Stimulated activated CD4-positive, alpha-beta T cell treated with anti-CD3 and anti-CD28 coated beads, Interleukin-12 subunit alpha, Interleukin-12 subunit beta, amount 100 ng/mL, for 48 hours (primary cell): ENCODE data around the gene DSE.

Experiments
- DNase-seq, 3 donors: peaks; one replicate each; pipeline ENCODE4 v3.0.0-alpha.2; 2020; ENCODE audit warnings: low read depth in 2 of 3, low spot score in 1 of 3

Gene DSE

DNA sequence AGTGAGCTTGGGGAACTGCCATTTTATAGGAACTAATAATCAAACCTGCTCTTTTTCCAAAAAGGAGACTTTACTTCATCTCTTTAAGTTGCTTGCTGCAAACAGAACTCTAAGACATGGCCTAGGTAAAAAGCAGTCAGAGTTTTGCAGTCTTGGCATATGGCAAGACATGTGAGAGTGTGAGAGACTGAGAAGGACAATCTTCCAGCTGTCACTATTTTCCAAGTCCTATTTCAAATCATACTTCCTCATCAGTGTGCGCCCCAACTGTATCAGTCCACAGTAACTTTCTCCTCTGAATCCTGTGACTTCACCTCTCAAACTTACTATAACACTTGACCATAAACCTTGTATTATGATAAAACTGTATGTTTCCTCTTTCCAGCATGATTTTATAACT, 100.8 kb downstream of the DSE start:
- DNase-seq = no peak

DNA sequence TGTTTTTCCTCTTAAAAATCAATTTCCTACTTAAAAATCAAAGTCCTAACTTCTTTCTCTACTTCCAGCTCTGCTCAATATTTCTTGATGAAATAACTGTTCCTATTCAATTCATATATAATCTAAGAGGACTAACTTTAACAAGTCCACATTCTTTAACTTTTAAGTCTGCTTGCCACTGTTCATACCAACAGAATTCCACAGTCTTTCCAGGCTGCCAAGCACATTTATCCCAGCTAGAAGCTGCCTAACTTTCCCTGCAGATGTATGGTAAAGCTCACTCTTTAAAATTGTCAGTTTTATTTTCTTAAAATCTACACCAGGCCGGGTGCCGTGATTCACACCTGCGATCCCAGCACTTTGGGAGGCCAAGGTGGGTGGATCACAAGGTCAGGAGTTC, 102.0 kb downstream of the DSE start:
- no peak for DNase-seq

DNA sequence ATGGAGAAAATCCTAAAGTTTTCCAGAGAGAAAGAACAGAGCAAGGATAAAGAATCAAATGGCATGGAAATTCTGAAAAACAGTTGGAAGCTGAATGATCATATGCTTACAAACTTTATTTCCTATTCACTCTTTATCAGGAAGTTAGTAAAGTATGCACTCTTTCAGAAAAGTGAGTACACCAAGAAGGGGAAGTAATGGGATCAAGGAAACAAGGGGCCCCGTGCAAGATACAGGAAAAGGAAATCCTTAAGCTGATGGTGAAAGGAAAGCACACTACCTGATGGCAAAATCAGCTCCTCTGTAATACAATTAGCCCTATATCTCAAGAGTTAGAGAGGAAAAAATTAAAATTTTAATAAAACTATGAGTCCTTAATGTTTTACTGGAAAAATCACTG, 104.4 kb downstream of the DSE start:
- no peak for DNase-seq

DNA sequence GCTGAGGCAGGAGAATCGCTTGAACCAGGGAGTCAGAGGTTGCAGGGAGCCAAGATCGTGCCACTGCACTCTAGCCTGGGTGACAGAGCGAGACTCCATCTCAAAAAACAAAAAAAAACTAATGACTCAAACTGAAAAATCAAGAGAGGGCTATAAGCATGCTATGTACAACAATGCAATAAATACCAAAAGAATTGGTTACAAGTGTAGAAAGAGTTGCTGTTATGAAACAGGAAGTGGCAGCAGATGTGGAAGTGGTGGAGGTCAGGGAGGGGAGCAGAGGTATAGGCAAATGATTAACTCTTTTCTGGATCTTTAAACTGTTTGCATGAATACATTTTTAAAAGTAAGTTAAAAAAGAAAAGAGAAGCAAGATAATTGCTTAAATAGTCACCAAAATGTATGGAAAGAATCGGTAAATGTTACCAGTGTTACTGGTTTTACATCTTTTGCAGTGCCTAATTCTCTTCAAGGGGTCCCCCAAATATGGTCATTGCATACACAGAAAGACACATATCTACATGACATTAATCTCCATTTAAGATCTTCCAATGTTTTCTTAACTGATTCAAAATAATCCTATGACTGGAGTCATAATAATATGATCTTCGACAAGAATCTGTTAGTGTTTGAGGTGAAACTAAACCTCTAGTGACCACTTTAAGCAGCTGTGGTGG, 105.4 kb downstream of the DSE start:
- no peak for DNase-seq

DNA sequence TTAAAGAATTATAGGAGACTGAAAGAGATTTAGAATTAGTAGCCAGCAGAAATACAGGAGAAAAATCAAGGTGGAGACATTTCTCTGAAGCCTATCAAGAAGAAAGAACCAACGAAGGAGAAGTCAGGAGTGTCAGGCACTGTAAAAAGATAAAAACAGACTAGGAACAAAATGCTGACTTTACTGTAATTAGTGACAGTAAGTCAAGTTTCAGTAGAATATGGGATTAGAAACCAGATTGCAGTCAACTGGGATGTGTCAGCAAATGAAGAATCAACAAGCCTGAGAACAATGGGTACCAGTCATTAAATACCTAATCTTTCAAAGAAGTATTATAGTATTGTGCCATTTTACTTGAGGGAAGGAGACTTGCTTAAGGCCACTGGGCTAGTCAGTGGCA, 112.0 kb downstream of the DSE start:
- DNase-seq = no peak

DNA sequence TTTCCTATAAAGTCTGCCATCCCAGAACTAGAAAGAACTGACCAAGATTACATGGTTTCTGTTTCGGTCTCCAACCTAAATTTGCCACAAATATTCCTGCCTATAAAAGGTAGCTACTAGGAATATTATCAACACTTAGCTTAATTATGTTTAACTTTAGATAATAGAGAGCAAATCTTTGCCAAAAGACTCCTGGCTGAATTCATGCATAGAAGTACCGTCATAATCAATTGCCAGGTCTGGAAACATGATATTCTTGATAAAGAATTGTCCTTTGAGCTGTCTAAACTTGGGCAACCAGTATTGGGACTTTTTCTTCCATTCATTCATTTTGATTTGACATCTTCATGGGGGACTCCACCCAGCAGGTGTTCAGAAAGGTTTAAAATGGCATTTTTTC, 112.9 kb downstream of the DSE start:
- DNase-seq = no peak

DNA sequence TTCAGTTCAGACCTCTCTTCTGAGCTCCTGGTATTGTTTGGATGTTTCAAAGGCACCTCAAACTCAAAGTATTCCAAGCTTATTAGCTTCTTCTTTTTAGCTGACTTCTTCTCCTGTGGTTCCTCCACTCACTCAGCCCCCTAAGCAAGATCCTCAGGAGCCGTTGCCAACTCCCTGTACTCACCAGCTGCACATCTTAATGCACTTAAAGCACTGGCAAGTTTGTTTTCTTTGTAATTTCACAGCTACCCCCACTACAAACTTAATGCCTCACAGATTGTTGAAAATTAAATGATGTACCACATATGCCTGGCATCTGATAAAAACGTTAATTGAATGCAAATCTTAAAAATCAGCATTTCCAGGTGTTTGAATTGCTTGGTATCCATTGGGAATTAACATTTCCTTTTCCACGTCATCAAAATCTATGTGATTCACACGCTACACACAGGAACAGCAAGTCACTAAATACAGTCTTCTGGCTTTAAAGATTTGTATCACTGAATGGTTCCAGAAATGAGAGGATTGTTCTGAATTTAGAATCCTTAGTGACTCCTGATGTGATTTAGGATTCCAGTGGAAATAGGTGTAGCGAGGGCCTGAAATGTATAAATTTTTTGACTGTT, 114.9 kb downstream of the DSE start:
- no peak for DNase-seq

DNA sequence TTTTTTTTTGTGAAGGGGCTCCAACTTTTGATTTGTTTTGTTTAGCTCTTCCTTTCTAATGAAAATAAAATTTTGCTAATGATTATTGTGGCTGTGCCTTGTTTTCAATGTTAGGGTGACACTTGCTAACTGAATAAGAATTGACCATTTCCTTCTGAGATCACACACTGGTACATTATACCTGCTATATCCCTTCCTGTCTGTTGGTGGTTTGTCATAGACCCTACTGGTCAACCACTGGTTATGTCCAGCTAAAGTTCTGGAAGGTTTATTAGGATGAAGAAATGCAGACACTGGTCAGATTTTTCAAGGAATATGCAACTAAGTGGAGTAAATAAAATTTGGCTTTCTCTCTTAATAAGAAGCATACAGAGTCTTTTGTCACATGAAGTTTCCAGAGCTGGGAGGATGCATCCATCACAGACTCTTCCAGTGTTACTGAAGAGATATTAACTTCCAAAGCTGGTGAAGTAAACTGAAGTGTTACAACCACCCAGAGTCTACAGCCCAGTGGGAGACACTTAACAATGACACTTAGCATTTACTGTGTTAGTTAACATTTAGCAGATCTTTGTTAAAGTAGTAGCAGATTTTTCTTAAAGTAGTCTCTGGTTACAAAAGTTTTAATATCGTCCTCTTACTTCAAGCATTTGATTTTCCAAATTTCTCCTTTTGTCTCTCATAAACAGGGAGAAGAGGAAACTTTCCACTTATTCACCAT, 121.0 kb downstream of the DSE start:
- no peak for DNase-seq

DNA sequence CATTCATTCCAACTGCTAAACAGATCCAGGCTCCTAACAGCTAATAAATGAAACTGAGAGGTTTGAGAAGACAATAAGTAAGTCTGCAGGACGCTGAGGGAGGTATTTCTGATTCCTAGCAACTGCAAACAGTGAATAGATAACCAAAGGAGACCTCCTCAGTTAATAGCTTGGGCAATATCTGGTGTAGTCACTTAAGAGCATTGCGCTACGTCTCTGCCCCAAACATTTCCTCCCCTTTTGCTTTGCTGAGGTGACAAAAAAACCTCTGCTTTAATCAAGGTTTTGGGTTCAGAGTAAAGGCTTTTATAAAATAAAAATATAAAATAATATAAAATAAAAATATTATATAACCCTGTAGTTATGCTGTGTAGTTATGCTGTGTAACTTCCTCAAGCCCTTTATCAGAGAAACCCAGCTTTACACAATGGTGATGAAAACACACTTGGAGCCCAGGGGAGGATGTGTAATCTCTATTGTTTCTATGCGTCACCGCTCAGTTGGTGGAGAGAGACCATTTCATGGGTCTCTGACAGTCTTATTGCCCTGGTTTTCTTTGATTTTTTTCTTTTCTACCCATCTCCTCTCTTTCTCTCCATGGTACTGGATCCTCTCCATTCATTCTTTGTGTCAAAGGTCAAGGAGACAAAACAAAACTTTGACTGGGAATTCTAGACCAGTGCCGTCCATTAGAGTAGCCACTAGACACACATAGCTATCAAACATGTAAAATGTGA, 121.8 kb downstream of the DSE start:
- DNase-seq = no peak
